Right atrium auricular region (tissue), 2 donors: Measurements from ENCODE around the gene VWA5B2. TPM values are rescaled to one million over a fixed set of nuclear protein-coding genes. Genes with fewer than 3 reads are reported as not detected.

ENCODE experiments used
- DNase-seq: peaks from one replicate; pipeline ENCODE4 v3.0.0-alpha.2; 2019; ENCODE audit warnings: low spot score
- H3K27ac ChIP-seq, 2 donors: fragments of 200-600 bp; sonication (generic); 1 replicate in 1 of 2; 2 replicates in 1 of 2; pipeline ENCODE4 v1.5.1; 2016 to 2019
- H3K27me3 ChIP-seq, 2 donors: fragments of 200-600 bp; sonication (generic); one replicate each; pipeline versions ENCODE4 v1.5.1 to v1.6.0; 2017 to 2019
- H3K36me3 ChIP-seq: fragments of 200-600 bp; sonication (generic); one replicate; pipeline ENCODE4 v1.5.1; 2016
- H3K4me1 ChIP-seq, 2 donors: fragments of 200-600 bp; sonication (generic); one replicate each; pipeline versions ENCODE4 v1.5.1 to v1.6.0; 2017 to 2019
- H3K4me3 ChIP-seq, 2 donors: fragments of 200-600 bp; sonication (generic); 1 replicate in 1 of 2; 2 replicates in 1 of 2; pipeline ENCODE4 v1.5.1; 2017 to 2019; ENCODE audit warnings: mild to moderate bottlenecking in 1 of 2, moderate library complexity in 1 of 2
- H3K9me3 ChIP-seq, 2 donors: fragments of 200-600 bp; sonication (generic); one replicate each; pipeline ENCODE4 v1.5.1; 2019
- CTCF ChIP-seq, 2 donors: fragments of 200-600 bp; sonication (generic); IDR thresholded peaks; one replicate each; pipeline ENCODE4 v1.5.1; 2019; ENCODE audit warnings: antibody characterized with exemption in 2 of 2
- total RNA-seq, 2 donors: library from RNA; depleted of rRNA; stranded (reverse); fragments of >200 nt; gene quantifications; one replicate each; pipeline ENCODE4 v1.1.0, GENCODE V29; 2016

Gene VWA5B2
- total RNA-seq, 2 donors from 2014 or later, result not detected

DNA sequence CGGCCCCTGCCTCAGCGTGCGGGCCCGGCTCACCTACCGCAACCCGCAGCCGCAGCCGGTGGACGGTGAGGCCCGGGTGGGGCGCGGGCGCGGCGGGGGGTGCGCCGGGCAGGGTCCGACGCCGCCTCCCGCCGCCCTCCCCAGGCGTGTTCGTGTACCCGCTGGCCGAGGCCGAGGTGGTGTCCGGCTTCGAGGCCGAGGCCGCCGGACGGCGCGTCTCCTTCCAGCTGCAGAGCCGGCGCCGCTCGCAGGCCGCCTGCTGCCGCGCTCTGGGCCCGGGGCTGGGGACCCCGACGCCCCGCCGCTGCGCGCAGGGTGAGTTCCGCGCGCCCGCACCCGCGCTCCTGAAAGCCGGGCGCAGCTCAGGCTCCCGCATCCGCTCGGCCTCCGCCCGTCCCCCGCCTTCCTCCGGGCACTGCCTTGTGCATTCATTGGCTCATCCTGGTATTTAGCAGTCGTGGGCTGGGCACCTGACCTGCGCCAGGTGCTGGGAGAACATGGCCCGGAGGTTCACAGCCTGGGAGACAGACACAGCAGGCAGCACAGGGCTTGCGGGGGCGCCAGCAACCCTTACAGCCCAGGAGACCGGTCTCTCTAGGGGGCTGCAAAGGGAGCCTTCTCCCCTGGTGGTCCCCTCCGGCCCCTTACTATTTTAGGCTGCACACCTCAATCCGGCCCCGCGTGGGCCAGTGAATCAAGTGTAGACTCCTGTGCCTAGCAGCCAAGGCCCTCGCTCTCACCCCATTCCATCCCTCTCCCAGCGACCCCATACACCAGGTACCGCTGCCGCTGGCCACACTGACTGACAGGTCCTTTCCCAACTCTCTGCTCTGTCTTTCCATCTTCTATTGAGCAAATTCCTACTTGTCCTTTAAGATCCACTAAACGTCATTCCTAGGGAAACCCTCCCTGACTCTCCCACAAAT is 1.5 kb downstream of the VWA5B2 start:
- peak overlapping the region in 1 of 2 donors; percentile 52 for H3K4me3 ChIP-seq
- no peak overlapping the region for H3K27ac ChIP-seq
- no peaks in the 10 kb centered on the region for H3K36me3 ChIP-seq
- no peaks in the 10 kb centered on the region for H3K9me3 ChIP-seq
- H3K4me1 ChIP-seq, result peaks cover 0 to 24% of the 10 kb centered on the region in 2 donors
- no peak for DNase-seq
- TF ChIP-seq CTCF (IDR thresholded peaks at IDR 0.05), result no peak
- peaks cover 15 to 22% of the 10 kb centered on the region in 2 donors for H3K27me3 ChIP-seq

DNA sequence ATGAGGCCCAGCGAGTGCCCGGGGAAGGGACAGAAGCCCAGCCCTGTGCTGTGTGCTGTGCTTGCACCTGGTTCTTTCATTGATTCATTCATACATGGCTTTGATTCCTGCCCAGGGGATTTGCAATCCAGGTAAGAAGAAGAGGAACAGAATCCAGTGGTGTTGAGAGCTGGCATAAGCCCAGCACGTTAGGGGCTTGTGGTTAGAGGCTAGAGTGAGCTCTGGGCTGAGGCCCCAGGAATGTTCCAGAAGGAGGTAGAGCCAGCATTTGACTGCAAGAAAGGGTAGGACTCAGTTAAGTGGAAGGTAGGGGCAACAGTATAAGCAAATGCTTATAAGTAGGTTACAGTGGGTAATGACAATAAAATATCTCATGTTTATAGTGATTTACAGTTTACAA is 2.3 kb downstream of the VWA5B2 start:
- peaks cover 15 to 22% of the 10 kb centered on the region in 2 donors for H3K27me3 ChIP-seq

DNA sequence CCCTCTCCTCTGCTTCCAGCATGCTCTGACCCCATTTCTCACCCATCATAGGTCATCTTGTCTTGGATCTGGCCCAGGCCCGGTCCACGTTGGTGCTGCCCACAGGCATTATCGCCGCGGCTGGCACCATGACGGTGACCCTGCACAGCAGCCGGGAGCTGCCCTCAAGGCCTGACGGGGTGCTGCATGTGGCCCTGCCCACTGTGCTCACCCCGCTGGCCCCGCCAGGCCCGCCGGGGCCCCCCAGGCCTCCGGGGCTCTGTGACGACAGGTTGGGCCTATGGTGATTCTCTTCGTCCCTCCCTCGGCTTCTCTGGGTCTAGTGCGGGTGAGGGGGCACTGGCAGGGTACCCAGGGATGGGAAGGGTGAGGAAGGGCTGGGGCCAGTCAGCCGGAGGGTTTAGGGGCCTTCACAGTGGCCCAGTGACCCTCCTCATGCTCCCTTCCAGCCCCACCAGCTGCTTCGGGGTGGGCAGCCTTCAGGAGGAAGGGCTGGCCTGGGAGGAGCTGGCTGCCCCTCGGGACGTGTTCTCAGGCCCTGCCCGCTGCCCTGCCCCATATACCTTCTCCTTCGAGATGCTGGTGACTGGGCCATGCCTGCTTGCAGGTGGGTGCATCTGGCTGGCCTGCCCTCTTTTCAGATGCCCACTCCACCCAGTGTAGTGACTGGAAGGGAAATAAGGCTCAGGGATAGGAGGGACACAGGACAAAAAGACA is 3.9 kb downstream of the VWA5B2 start:
- H3K9me3 ChIP-seq, result no peaks in the 10 kb centered on the region
- no peak overlapping the region for H3K4me3 ChIP-seq
- H3K27ac ChIP-seq, result no peak overlapping the region
- H3K4me1 ChIP-seq, result peaks cover 0 to 24% of the 10 kb centered on the region in 2 donors
- TF ChIP-seq CTCF (IDR thresholded peaks at IDR 0.05), result no peak
- no peak for DNase-seq
- H3K27me3 ChIP-seq, result peaks cover 15 to 22% of the 10 kb centered on the region in 2 donors
- no peaks in the 10 kb centered on the region for H3K36me3 ChIP-seq

More for the DNA sequence above, 2.3 kb downstream of the VWA5B2 start:
- H3K4me1 ChIP-seq, result peaks cover 0 to 24% of the 10 kb centered on the region in 2 donors
- no peak overlapping the region for H3K27ac ChIP-seq
- DNase-seq, result no peak
- no peaks in the 10 kb centered on the region for H3K9me3 ChIP-seq
- H3K36me3 ChIP-seq, result no peaks in the 10 kb centered on the region
- no peak overlapping the region for H3K4me3 ChIP-seq
- no peak for TF ChIP-seq CTCF (IDR thresholded peaks at IDR 0.05)

DNA sequence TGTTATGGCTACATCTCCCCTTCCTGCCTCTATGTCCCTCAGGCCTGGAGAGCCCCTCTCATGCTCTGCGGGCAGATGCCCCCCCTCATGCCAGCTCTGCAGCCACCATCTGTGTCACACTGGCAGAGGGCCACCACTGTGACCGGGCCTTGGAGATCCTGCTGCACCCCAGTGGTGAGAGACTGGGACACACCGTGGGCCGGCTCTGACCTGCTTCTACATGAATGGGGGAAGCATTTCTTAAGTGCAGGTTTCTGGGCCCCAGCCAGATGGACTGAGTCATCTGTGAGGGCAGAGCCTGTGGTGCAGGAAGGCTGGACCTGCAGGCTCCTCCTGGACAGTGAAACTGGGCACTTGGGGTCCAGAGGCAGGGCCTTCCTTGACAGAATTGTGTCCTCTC is 4.8 kb downstream of the VWA5B2 start:
- H3K27me3 ChIP-seq, result peaks cover 15 to 22% of the 10 kb centered on the region in 2 donors
- no peak for TF ChIP-seq CTCF (IDR thresholded peaks at IDR 0.05)
- DNase-seq, result no peak

DNA sequence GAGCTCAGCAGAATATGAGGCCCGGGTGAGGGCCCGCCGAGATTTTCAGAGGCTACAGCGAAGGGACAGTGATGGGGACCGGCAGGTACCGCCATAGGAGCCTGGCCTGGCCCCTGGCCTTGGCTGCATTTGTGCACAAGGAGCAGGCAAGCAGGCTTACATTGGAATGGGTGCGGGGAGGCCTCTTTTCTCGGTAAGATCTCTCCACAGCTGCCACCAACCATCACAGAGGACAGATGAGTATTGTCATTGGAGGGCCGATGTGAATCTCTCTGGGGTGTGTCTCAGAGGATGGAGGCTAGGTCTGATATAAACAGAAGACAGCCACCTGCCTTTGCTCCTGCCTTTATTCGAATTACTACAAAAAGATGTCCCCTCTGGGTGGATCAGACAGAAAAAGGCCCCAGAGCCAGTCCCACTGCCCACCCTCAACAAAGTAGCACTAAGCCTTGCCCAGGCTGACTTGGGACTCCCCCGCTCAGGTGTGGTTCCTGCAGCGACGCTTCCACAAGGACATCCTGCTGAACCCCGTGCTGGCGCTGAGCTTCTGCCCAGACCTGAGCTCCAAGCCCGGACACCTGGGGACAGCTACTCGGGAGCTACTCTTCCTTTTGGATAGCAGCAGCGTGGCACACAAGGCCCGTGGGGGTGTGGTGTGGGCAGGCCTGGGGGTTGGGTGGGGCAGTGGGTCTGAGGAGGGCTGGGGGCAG is 5.4 kb downstream of the VWA5B2 start:
- no peaks in the 10 kb centered on the region for H3K9me3 ChIP-seq
- peaks cover 11 to 18% of the 10 kb centered on the region in 2 donors for H3K27me3 ChIP-seq
- H3K4me1 ChIP-seq, result peaks cover 0 to 12% of the 10 kb centered on the region in 2 donors
- H3K4me3 ChIP-seq, result no peak overlapping the region
- TF ChIP-seq CTCF (IDR thresholded peaks at IDR 0.05), result no peak
- H3K27ac ChIP-seq, result no peak overlapping the region
- H3K36me3 ChIP-seq, result no peaks in the 10 kb centered on the region
- DNase-seq, result no peak

More for the DNA sequence above, 4.8 kb downstream of the VWA5B2 start:
- Histone ChIP-seq H3K4me3 (no peak overlapping the region), H3K4me1 (peaks cover 0 to 18% of the 10 kb centered on the region in 2 donors), H3K36me3 (no peaks in the 10 kb centered on the region), H3K27ac (no peak overlapping the region), H3K9me3 (no peaks in the 10 kb centered on the region)
